Measurements from ENCODE around the gene NLGN3.

- TF ChIP-seq YY1 (IDR thresholded peaks at IDR 0.05; ENCODE audit: insufficient read depth, insufficient read length) (no peak), ZNF274 (IDR thresholded peaks at IDR 0.05; ENCODE audit: low read depth, low read length) (no peak), SUZ12 (IDR thresholded peaks at IDR 0.05; ENCODE audit: extremely low read depth, insufficient read depth, insufficient read length) (no peak)
Measured at GRCh38 chrX:71095555-71095980, 49.1 kb upstream of the NLGN3 start, which contains the start of gene FOXO4.
